GM18867 (cell line): ENCODE data around the gene VWA2.

Experiments
- ATAC-seq: cut with Tn5 transposase; IDR thresholded peaks from one replicate; pipeline ENCODE4 v1.9.1; 2021; ENCODE audit warnings: mild to moderate bottlenecking, moderate library complexity; ENCODE audit not compliant: unreplicated experiment

VWA2 gene

DNA sequence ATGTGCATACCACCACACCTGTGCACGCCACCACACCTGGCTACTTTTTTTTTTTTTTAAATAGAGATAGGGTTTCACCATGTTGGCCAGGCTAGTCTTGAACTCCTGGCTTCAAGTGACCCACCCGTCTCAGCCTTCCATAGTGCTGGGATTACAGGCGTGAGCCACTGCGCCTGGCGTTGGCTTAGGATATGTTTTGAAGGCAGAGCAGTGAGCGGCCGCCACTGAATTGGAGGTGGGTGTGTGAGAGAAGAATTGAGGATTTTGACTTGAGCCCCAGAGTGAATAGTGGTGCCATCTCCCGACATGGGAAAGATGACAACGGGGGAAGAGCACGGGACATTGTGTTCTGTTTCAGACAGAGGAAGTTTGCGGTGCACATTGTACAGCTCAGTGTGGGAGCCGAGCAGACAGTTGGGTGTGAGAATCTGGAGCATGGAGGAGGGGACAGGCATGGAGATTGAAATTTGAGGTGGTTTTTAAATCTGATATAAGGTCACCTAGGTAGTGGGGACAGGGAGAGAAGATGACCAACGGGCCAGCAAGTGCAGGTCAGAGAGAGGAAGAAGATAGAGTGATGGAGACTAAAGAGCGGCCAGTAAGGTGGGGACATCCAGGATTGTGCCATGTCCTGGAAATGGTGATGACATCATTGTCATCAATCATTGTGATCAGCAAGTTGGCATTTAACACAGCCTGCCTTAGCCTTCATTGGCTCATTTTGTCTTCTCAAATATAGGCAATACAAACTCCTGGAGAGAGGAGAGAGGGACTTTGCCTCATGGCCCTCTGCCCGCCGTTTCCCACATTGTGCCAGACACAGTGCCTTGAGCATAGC is 35.8 kb downstream of the VWA2 start:
- no peak for ATAC-seq

DNA sequence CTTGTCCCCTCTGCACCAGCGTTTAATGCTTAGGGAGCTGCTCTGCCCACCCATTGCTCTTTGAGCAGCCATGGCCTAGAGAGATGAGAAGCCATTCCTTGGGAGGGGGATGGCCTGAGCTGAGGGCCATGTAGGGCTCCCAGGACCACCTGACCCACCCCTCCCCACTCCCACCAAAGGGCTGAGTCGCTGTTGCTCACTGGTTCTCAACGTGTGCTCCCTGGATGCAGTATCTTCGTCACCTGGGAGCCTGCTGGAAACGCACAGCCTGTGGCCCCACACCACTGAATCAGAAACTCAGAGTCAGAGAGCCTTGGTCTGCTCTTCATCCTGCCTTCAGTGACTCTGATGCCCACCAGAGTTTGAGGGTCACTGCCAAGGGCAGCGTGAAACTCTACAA is 37.0 kb downstream of the VWA2 start:
- no peak for ATAC-seq

GRCh38 chr10:114276671-114277070 is 37.6 kb downstream of the VWA2 start:
- no peak for ATAC-seq

DNA sequence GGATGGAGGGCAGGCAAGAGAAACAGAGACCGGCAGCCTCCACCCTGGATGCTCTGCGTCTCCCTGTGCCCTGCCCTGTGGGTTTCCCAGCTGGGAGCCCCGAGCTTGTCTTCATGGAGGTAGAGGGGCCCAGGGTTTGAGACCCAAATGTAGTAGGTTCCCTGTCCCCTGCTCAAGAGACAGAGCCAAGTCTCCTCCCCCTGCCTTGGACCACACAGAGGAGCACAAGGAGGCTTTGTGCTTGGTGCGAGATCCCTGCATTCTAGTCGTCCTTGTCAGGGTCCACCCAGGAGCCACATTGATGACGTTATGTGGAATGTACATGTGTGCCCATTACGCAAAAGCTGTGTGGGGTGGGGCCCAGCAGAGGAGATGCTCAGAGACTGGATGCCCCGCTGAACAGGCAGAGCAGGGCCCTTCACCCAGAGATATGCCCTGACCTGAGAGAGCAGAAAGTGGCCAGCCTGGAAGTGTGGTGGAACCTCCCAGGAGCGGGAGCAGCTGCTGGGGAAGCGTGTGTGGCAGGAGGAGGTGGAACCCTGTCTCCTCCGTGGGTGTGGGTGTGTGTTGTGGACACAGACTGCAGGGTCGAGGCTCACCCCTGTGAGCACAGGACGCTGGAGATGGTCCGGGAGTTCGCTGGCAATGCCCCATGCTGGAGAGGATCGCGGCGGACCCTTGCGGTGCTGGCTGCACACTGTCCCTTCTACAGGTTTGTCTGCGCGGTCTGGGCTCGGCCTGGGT is 39.3 kb downstream of the VWA2 start:
- ATAC-seq = no peak

DNA sequence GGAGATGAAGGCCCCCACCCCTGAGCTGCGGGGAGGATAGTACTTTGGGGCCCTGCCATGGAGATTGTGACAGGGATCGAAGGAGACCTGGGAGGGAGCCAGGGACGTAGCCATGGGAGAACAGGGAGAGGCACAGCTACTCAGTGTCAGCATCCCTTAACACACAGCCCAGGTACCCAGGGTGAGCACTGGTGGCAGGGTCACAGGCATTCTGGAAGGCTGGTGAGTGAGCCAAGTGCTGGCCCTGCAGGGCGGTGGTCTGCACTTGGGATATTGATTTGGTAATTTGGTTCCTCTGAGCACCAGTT is 39.8 kb downstream of the VWA2 start:
- no peak for ATAC-seq

DNA sequence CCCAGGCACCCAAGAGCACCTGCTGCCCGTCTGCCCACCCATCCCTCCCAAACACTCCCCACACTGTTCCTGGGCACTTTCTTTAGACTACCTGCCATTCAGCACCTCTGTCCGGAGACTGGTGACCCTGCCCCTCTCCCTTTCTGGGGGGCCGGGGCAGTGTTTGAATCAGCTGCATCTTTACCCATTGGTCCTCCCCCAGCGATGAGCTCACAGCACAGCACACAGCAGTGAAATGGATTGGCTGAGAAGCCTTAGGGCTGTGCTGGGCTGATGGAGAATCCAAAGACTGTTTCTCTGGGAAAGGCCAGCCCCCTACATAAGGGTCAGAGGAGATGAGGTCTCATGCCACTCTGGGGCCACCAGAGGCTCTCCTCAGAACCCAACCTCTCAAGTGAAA is 40.2 kb downstream of the VWA2 start:
- ATAC-seq = no peak

- no peak for ATAC-seq
These were observed 41.0 kb downstream of the VWA2 start for GRCh38 chr10:114279901-114280644.

DNA sequence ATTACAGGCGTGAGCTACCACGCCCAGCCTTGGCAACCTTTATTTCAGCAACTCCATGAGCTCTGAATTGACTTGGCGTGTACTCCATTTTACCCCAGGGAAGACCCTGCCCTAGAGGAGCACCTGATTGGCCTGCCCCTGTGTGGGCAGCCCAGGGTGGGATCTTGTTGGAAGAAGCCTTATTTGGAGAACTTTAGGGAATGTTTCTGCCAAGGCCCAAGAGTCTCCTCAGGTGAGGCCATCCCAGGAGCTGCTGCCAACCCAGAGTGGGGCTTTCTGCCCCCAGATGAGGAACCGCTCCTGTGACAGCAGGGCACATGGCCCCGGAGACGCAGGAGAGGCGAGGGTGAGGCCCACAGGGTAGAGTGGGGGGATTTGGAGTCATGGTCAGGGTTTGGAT is 42.0 kb downstream of the VWA2 start:
- ATAC-seq = no peak

GRCh38 chr10:114281461-114281860 is 42.4 kb downstream of the VWA2 start:
- no peak for ATAC-seq

GRCh38 chr10:114282526-114282925 is 43.5 kb downstream of the VWA2 start:
- ATAC-seq = no peak

- ATAC-seq = no peak
These were observed 44.0 kb downstream of the VWA2 start for GRCh38 chr10:114283091-114283490.

DNA sequence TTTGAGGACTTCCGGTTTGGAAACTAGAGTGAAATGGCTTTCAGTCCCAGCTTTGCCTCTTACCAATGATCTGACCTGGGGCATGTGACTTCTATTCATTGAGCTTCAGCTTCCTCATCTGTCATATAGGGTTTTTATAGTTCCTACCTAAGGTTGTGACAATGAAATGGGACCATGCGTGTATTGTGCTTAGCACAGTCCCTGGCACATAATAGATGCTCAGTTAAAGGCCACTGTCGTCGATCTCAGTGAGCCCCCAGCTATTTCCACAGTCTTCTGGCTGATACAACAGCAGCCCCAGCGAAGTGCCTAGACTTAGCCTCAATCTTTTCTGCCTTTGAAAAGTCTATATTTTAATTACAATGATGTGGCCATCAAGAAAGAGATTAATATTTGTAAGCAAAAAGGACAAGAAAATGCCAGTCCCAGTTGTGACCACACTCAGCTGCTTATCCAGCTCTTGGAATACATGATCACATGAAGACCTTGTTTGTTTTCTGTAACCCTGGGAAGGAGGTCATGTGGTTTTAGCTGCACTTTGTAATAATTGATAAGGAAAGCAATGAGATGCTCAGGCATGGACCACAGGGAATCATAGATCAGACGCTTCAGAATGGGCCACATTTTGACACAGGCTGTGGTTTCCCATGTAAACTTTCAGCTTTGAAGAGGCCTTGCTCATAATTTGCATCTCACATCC is 44.6 kb downstream of the VWA2 start:
- ATAC-seq = no peak

DNA sequence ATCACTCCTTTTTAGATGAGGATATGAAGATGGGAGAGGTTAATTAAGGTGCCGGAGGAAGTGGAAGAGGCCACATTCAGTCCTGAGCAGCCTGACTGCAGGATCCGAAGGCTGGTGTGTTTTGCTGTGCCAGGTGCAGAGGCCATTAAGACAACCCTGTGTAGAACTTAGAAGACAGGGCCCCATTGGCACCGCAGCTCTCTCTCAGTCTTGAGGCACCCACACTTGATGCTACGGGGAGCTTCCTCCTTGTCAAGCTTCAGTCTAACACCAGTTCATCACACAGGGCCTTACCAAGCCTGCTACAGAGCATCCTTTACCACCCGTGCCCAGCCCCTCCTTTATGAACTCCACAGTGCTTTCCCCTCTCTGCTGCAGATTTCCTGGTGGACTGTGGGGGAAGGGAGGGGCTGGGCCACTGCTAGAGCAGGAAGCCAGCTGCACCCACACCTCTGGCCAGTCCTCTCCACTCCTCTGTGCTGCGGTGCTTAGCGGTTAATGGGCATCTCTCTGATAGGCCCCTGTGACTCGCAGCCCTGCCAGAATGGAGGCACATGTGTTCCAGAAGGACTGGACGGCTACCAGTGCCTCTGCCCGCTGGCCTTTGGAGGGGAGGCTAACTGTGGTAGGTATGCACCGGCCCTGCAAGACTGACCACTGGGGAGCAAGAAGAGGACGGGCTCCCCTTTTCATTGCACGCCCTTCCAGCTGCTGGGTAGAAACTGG is 45.5 kb downstream of the VWA2 start:
- ATAC-seq = no peak

- no peak for ATAC-seq
These were observed 46.9 kb downstream of the VWA2 start for GRCh38 chr10:114285961-114286441.

GRCh38 chr10:114286921-114287320 is 47.9 kb downstream of the VWA2 start:
- ATAC-seq = no peak

DNA sequence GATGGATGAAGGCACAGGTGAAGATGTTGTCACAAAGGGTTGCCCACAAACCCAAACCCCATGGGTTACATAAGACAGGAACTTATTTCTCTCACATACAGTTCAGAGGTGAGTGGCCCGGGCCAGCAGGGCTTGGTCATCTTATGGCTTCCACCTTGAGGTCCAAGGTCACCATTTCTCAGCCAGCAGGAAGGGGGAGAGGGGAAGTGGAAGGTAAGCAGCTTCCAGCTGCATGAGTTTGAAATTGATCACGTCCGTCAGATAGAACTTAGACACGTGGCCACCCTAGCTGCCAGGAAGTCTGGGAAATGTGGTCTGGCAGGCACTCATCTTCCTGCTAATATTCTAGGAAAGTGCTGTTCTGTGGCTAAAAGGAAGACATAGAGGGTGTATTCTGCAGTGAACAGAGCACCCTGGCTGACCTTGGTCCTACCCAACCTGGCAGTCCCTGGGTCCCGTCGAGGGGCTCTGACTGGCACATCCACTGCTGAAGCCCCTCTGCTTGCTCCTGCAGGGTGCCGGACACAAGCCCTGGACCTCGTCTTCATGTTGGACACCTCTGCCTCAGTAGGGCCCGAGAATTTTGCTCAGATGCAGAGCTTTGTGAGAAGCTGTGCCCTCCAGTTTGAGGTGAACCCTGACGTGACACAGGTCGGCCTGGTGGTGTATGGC is 49.5 kb downstream of the VWA2 start:
- ATAC-seq = no peak

DNA sequence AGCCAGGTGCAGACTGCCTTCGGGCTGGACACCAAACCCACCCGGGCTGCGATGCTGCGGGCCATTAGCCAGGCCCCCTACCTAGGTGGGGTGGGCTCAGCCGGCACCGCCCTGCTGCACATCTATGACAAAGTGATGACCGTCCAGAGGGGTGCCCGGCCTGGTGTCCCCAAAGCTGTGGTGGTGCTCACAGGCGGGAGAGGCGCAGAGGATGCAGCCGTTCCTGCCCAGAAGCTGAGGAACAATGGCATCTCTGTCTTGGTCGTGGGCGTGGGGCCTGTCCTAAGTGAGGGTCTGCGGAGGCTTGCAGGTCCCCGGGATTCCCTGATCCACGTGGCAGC is 50.0 kb downstream of the VWA2 start:
- no peak for ATAC-seq

DNA sequence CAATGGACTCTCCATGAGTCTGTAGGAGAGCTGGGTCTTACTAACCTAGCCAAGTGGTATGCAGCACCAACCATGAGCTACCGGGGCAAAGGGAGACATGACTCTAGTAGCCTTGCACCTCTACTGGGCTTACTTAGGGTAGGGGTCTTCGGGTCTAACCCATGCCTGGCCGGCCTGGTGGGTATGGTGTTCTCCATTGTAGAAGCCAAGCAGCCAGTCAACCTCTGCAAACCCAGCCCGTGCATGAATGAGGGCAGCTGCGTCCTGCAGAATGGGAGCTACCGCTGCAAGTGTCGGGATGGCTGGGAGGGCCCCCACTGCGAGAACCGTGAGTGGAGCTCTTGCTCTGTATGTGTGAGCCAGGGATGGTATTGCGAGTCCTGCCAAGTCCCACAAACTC is 51.0 kb downstream of the VWA2 start:
- ATAC-seq = no peak

DNA sequence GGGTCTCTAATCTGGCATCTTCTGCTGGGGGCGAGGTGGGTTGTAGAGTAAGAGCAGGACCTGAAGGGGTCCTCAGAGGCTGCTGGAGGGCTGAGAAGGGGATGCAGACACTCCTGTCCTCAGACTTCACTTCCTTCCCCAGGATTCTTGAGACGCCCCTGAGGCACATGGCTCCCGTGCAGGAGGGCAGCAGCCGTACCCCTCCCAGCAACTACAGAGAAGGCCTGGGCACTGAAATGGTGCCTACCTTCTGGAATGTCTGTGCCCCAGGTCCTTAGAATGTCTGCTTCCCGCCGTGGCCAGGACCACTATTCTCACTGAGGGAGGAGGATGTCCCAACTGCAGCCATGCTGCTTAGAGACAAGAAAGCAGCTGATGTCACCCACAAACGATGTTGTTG is 52.0 kb downstream of the VWA2 start:
- no peak for ATAC-seq

DNA sequence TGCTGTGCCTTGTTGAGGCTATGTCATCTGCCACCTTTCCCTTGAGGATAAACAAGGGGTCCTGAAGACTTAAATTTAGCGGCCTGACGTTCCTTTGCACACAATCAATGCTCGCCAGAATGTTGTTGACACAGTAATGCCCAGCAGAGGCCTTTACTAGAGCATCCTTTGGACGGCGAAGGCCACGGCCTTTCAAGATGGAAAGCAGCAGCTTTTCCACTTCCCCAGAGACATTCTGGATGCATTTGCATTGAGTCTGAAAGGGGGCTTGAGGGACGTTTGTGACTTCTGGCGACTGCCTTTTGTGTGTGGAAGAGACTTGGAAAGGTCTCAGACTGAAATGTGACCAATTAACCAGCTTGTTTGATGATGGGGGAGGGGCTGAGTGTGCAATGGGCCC is 52.5 kb downstream of the VWA2 start:
- ATAC-seq = no peak
